ENCODE data around the gene OBP2A. TPM values are rescaled to one million over a fixed set of nuclear protein-coding genes. Genes with fewer than 3 reads are reported as not detected.

Gene OBP2A
- total and polyA plus RNA-seq, 2 donors (not counting 3 experiments of a cell fraction or from before 2014, with no cell fraction given), result not detected

DNA sequence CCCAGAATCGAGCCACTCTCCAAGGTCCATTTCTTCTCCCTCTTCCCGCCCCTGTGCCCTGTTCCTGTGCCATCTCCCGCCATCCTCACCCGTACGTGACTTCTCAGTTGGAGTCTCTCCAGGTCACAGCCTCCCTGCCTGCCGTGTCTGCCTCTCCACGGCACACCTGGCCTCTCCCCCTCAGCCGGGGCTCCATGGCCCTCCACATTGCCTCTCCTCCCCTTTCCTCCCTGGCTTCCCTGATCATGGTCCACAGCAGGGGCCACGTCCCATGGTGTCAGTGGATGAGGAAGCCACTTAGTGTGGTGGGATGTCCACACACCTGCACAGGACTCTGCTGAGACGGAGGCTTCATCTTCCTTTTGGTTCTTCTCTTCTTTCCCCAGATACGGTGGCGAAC is 17.9 kb downstream of the OBP2A start:
- Histone ChIP-seq H3K4me3 (replicated peaks in 1 of 3; ENCODE audit: insufficient read depth in 1 of 3, low read depth in 1 of 3, low read length in 3 of 3) (no peak overlapping the region), H4K20me1 (replicated peaks; ENCODE audit: control insufficient read depth, extremely low read depth, insufficient read depth, low read length) (no peaks in the 10 kb centered on the region), H2AFZ (ENCODE audit: low read depth, low read length) (no peak overlapping the region), H3K79me2 (ENCODE audit: control insufficient read depth, insufficient read depth, low read length) (no peaks in the 10 kb centered on the region), H3K9me1 (replicated peaks; ENCODE audit: control insufficient read depth, extremely low read depth, insufficient read depth, low read length) (no peaks in the 10 kb centered on the region), H3K27me3 (ENCODE audit: control insufficient read depth in 2 of 2, insufficient read depth in 2 of 2, low read length in 2 of 2) (no peaks in the 10 kb centered on the region), H3K9ac (replicated peaks; ENCODE audit: extremely low read depth, insufficient read depth, low read length) (no peak overlapping the region), H3K9me3 (replicated peaks; ENCODE audit: control insufficient read depth, insufficient read depth, low read length) (no peaks in the 10 kb centered on the region), H3K36me3 (ENCODE audit: control insufficient read depth in 2 of 2, extremely low read depth in 1 of 2, insufficient read depth in 2 of 2, low read length in 2 of 2) (no peaks in the 10 kb centered on the region), H3K4me1 (ENCODE audit: control insufficient read depth, extremely low read depth, insufficient read depth, low read length) (no peaks in the 10 kb centered on the region), H3K4me2 (ENCODE audit: insufficient read depth, low read length) (no peak overlapping the region), H3K27ac (ENCODE audit: insufficient read depth, low read depth, low read length) (no peak overlapping the region)
- ChIA-PET CTCF (no interaction called here), POLR2A (no interaction called here)
- intact Hi-C loops (cut with micrococcal nuclease), result no loop called here
- DNase-seq (ENCODE audit: low read depth, low spot score), result no peak
- BruUV-seq (replicated peaks), result no TSS peak
- no peak for FAIRE-seq
- TF ChIP-seq EZH2 (IDR thresholded peaks at IDR 0.05; ENCODE audit: borderline replicate concordance, low read depth, low read length, severe bottlenecking), result no peak
- TF ChIP-seq FOS (IDR thresholded peaks at IDR 0.05; ENCODE audit: borderline replicate concordance, insufficient read depth, low read length), result no peak
- TF ChIP-seq JUN (IDR thresholded peaks at IDR 0.05; ENCODE audit: borderline replicate concordance, insufficient read depth, insufficient read length, low read depth), result no peak
- TF ChIP-seq, protein P1, sequence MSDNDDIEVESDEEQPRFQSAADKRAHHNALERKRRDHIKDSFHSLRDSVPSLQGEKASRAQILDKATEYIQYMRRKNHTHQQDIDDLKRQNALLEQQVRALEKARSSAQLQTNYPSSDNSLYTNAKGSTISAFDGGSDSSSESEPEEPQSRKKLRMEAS (IDR thresholded peaks at IDR 0.05; ENCODE audit: insufficient read depth, insufficient read length), result no peak
- TF ChIP-seq MYC (IDR thresholded peaks at IDR 0.05; ENCODE audit: low read depth, low read length), result no peak
- TF ChIP-seq, protein P2, sequence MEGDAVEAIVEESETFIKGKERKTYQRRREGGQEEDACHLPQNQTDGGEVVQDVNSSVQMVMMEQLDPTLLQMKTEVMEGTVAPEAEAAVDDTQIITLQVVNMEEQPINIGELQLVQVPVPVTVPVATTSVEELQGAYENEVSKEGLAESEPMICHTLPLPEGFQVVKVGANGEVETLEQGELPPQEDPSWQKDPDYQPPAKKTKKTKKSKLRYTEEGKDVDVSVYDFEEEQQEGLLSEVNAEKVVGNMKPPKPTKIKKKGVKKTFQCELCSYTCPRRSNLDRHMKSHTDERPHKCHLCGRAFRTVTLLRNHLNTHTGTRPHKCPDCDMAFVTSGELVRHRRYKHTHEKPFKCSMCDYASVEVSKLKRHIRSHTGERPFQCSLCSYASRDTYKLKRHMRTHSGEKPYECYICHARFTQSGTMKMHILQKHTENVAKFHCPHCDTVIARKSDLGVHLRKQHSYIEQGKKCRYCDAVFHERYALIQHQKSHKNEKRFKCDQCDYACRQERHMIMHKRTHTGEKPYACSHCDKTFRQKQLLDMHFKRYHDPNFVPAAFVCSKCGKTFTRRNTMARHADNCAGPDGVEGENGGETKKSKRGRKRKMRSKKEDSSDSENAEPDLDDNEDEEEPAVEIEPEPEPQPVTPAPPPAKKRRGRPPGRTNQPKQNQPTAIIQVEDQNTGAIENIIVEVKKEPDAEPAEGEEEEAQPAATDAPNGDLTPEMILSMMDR (IDR thresholded peaks at IDR 0.05; ENCODE audit: extremely low read depth in 1 of 2, insufficient read depth in 1 of 2, low read depth in 1 of 2, low read length in 2 of 2), result no peak
- no peak for TF ChIP-seq POLR2A (IDR thresholded peaks at IDR 0.05; ENCODE audit: low read depth, low read length)
- TF ChIP-seq POLR2AphosphoS5 (IDR thresholded peaks at IDR 0.05; ENCODE audit: insufficient read depth, low read depth, low read length), result no peak
- TF ChIP-seq GATA2 (IDR thresholded peaks at IDR 0.05; ENCODE audit: insufficient read depth, insufficient read length, low read depth, low read length), result no peak
- dilution Hi-C loops (cut with MboI; ENCODE audit: extremely low pct_ligation_motif_present, low sequenced_read_pairs), result no loop called here
